CD4-positive, alpha-beta T cell treated with Interleukin-17A for 4 hours (primary cell): ENCODE measurements around the gene CCM2L.
A peak's percentile ranks its signal among the peaks of the same experiment; 100 is the strongest.

Experiments used
- DNase-seq: peaks from one replicate; pipeline ENCODE4 v3.0.0-alpha.2; 2020; ENCODE audit warnings: mixed read lengths

CCM2L gene

GRCh38 chr20:31998246-31998645 lies 12.0 kb upstream of the CCM2L start:
- no peak for DNase-seq

DNA sequence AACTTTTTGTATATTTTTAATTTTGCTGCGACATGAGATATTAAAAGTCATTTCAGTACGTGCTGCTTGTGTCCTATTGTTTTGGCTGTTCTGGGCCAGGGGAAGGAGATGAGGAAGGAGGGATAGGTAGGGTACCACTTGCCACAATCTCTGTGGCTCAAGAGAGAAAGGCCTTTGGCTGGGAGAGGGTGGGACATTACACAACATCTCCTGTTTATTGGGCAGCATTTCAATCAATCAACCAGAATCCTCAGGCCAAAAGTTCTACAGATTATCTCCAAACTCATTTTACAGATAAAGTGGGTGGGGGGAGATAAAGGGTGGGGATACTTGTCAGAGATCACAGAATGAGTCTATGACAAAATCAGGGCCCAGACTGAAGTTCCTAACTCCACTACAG lies 6.9 kb upstream of the CCM2L start:
- no peak for DNase-seq

DNA sequence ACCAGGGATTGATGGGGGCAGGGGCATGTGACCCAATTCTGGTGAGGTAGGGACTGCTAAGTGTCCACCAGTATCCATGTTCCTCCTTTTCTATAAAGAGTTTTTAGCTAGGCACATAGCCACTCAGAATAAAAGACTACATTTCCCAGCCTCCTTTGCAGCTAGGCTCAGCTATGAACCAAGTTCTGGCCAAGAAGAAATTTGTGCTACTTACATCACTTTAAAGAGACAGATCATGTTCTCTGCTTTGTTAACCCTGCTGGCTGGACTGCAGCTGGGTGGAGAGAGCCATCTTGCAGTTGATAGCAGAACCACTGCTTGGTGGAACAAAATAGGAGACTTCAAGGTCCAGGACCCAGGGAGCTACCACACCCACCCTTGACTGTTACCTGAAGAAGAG lies 5.3 kb upstream of the CCM2L start:
- no peak for DNase-seq

- no peak for DNase-seq
Observed at GRCh38 chr20:32006053-32006452, 4.2 kb upstream of the CCM2L start.

DNA sequence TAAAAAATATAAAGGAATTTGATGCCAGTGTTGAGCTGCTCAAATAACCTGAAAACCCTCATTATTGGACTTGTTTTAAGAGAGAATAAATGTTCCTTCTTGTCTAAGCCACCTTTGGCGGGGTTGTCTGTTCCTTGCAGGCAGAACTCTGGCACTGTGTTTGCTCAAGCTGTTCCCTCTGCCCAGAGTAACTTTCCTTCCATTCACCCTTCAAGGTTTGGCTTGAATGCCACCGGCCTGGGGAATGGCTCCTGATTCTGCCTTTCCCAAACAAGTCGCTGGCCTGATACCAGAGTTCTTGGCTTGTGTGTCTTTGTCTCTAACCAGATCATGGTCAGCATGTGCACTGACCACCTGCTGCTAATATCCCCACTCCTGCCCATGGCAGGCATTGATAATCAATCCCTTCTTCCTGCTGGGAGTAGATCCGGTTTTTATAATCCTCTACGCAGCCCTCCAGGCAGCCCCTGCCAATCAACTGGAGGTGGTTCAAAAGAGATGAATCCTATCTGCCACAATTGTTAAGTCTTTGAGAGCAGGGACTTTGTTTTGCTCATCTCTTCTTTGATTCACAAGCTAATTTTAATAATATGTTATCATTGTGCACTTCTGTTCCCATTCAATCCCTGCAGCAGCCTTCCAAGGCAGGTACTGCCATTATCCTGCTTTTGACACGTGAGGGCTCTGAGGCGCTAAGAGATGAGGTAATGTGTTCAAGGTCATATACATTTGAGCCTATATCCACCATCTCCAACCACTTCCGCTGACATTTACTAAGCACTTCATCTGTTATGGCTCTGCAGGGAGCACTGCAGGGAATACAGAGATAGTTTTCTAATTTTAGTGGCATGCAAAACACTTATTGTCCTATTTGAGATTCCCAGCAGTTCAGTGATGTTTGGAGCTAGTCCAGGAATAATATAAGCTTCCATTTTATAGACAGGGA lies 3.1 kb upstream of the CCM2L start:
- no peak for DNase-seq

DNA sequence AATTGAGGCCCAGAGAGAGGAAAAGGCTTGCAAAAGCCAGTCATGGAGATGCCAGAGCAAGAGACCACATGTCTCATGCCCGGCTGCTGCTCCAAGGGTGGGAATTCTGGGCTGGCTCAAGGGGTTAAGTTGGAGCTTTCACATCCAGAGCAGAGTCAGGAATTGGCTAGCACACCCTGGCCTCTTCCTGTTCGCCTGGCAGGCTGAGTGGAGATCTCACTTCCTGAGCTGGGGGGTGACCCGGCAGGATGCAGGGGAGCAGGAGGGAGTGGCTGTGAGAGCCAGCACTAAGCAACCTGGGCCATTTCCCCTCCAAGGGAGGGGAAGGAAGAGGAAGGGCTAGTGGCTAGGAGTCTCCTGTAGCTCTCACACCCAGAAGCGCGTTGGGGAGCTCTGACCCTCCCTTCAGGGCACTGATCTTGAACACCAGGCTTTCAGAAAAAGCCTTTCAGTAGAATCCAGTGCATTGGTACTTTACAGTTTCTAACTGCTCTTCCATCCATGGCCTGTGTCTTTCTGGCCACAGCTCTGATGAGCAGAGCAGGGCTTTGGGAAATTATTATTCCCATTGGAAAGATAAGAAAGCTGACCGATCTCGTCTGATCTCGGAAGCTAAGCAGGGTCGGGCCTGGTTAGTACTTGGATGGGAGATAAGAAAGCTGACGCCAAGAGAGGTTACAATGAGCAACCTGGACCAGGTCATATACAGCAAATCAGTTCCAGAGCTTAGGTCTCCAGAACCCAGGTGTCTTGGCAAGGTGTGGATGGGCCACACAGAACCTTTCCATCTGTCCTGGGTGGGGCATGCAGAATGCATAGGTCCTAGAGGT lies 2.2 kb upstream of the CCM2L start:
- DNase-seq = no peak

DNA sequence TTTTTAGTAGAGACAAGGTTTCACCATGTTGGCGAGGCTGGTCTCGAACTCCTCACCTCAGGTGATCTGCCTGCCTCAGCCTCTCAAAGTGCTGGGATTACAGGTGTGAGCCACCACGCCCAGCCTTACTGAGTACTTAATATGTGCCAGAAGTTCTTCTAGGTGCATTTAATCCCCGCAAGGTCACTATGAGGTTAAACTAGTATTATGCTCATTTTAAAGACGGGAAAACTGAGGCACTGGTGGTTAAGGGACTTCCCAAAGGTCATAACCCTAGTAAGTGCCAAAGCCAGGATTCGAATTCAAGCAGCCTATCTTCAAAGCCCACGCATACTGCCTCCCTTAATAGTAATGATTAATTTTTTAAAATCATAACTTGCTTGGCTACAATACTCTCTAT lies 674 bp upstream of the CCM2L start:
- no peak for DNase-seq

GRCh38 chr20:32010666-32011065 lies 428 bp downstream of the CCM2L start:
- DNase-seq = no peak

GRCh38 chr20:32012159-32012688 lies 2.0 kb downstream of the CCM2L start:
- no peak for DNase-seq

- DNase-seq = no peak
Observed at GRCh38 chr20:32013326-32013725, 3.1 kb downstream of the CCM2L start.

DNA sequence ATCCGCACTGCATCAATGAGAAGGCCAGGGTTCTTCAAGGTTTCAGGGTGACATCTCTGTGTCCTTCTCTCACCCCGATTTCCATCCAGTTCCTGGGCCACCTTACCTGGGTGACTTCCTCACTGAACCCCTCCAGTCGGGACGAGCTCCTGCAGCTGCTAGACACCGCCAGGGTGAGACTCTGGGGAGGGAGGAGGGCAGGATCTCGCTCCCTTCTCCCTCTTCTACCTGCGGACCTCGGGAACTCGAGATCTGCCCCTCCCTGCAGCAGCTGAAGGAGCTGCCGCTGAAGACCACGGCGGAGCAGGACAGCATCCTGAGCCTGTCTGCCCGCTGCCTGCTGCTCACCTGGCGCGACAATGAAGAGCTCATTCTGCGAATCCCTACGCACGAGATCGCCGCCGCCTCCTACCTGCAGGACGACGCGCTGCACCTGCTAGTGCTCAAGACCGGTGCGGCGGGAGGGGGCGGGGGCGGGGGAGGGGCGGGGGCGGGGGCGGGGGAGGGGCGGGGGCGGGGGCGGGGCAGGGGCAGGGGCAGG lies 7.5 kb downstream of the CCM2L start:
- peak; percentile 75 for DNase-seq

- DNase-seq = peak; percentile 62
Observed at GRCh38 chr20:32018269-32019155, 8.3 kb downstream of the CCM2L start.

GRCh38 chr20:32019156-32019510 lies 8.9 kb downstream of the CCM2L start:
- DNase-seq = peak; percentile 15

GRCh38 chr20:32019563-32020463 lies 9.6 kb downstream of the CCM2L start:
- DNase-seq = no peak

- no peak for DNase-seq
Observed at GRCh38 chr20:32021091-32021490, 10.9 kb downstream of the CCM2L start.

DNA sequence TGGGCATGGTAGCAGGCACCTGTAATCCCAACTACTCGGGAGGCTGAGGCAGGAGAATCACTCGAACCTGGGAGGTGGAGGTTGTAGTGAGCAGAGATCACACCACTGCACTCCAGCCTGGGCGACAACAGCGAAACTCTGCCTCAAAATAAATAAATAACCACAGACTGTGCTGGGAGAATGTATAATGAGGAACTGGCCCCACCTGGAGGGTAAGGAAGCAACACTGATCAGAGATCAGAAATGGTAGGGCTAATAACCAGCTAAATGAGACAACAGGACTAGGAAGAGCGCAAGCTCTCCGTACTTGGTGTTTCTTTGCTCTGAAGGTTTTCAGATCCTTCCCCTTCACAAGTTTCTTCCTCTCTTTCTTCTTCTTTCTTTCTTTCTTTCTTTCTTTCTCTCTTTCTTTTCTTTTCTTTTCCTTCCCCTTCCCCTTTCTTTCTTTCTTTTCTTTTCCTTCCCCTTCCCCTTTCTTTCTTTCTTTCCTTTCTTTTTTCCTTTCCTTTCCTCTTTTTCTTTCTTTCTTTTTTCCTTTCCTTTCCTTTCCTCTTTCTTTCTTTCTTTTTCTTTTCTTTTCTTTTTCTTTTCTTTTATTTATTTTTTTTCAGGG lies 14.6 kb downstream of the CCM2L start:
- DNase-seq = no peak

DNA sequence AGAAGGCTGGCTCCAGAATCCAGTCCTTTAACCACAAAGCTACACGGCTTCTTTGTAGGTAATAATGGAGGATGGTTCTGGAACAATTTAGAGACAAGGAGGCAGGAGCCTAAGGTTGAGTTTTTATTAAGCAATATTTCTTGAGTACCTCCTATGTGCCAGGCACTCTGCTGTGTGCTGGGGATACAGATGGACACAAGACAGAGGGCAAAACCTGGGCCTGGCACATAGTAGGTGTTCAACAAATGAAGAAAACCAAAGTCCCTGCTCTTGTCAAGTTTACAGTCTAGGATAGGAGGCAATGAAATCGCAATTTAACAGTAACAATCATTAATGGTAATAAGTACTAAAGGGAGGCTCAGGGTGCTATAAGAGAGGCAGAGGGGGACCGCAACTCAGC lies 17.4 kb downstream of the CCM2L start:
- DNase-seq = no peak

DNA sequence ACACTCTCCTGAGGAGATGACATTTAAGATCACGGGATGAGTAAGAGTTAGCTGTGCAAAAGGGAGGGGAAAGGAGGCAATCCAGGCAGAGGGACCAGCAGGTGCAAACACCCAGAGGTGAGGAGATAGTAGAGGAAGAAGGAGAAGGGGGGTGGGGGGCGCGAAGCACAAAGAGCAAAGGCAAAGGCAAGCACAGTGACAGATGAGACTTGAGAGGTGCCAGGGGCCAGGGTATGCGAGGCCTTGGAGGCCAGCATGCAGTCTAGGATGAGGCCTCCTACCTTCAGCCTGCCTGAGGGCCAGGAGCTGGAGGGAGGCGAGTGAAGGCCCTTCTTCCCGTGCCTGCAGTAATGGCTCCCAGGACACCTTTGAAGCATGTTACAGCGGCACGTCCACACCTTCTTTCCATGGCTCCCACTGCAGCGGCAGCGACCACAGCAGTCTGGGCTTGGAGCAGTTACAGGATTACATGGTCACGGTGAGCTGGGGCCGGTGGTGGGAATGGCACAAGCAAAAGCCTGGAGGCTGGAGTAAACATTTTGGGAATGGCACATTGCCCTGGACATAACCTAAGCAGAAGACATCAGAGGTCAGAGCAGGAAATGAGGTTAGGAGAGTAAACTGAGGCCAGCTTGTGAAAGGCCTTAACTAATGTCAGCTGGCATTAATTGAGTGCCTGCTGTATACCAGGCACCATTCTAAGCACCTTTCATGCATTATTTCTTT lies 18.6 kb downstream of the CCM2L start:
- DNase-seq = no peak

GRCh38 chr20:32029561-32029960 lies 19.3 kb downstream of the CCM2L start:
- DNase-seq = no peak
